GM23248 (cell line): ENCODE measurements around the gene C2CD4C.
"Not testable (repeated sequence)": the region's sequence is repeated elsewhere in the genome, so short reads cannot be mapped to it uniquely, and the experiment has no call there.

Experiments used
- EZH2 ChIP-seq: fragments of 200-600 bp; sonication (generic); IDR thresholded peaks from 2 replicates; pipeline ENCODE4 v1.6.1; 2018; ENCODE audit warnings: antibody characterized with exemption, mild to moderate bottlenecking; ENCODE audit not compliant: insufficient read depth, poor library complexity, severe bottlenecking
- EZH2phosphoT487 ChIP-seq: fragments of 200-600 bp; sonication (generic); IDR thresholded peaks from 2 replicates; pipeline ENCODE4 v1.6.1; 2018; ENCODE audit warnings: antibody characterized with exemption, moderate library complexity, mild to moderate bottlenecking, low read depth; ENCODE audit not compliant: insufficient read depth

DNA sequence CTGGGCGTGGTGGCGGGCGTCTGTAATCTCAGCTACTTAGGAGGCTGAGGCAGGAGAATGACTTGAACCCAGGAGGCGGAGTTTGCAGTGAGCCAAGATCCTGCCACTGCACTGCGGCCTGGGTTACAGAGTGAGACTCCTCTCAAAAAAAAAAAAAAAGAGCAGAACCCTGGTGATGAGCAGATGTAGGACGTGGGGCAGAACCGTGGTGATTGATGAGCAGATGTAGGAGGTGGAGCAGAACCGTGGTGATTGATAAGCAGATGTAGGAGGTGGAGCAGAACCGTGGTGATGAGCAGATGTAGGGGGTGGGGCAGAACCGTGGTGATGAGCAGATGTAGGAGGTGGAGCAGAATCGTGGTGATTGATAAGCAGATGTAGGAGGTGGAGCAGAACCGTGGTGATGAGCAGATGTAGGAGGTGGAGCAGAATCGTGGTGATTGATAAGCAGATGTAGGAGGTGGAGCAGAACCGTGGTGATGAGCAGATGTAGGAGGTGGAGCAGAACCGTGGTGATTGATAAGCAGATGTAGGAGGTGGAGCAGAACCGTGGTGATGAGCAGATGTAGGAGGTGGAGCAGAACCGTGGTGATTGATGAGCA is 28.2 kb downstream of the C2CD4C start:
- TF ChIP-seq EZH2, EZH2phosphoT487: not testable (repeated sequence)
